H1 (cell line): Measurements from ENCODE around the gene EMC6. TPM values are rescaled to one million over a fixed set of nuclear protein-coding genes. Genes with fewer than 3 reads are reported as not detected.

Source experiments
- CTCF ChIA-PET: fragments of 300-600 bp; sonication (Branson Sonifier 250); formaldehyde crosslinking; loops from one replicate; lab custom pipeline; 2021; ENCODE audit not compliant: partially characterized antibody; lab: Charles Lee
- POLR2A ChIA-PET: fragments of 300-600 bp; sonication (Branson Sonifier 250); formaldehyde crosslinking; loops from one replicate; lab custom pipeline; 2021; ENCODE audit warnings: inconsistent platforms; ENCODE audit not compliant: partially characterized antibody; lab: Charles Lee
- DNase-seq, 2 experiments: peaks; one replicate each; pipeline versions ENCODE4 v3.0.0 to v3.0.0-alpha.2; 2010 to 2022; ENCODE audit warnings: low spot score in 2 of 2, low read depth in 1 of 2, mixed read lengths in 1 of 2
- FAIRE-seq: peaks from 2 replicates; lab custom pipeline; 2011; peaks lifted over from hg19 to GRCh38; lab: Jason Lieb, UNC
- H2AFZ ChIP-seq: 2 replicates; pipeline ENCODE4 v1.8.1; 2012; ENCODE audit warnings: low read length, inconsistent platforms
- H2AK5ac ChIP-seq: 2 replicates; pipeline ENCODE4 v1.6.1; 2013; ENCODE audit warnings: low read depth, low read length
- H2BK120ac ChIP-seq: replicated peaks from 2 replicates; pipeline ENCODE3; 2013; ENCODE audit warnings: low read depth, low read length, inconsistent platforms
- H2BK12ac ChIP-seq: 2 replicates; pipeline ENCODE4 v1.6.1; 2013; ENCODE audit warnings: low read depth, low read length
- H2BK15ac ChIP-seq: 2 replicates; pipeline ENCODE4 v1.6.1; 2013; ENCODE audit warnings: low read length
- H2BK20ac ChIP-seq: 2 replicates; pipeline ENCODE4 v1.6.1; 2013; ENCODE audit warnings: low read length
- H2BK5ac ChIP-seq: 2 replicates; pipeline ENCODE4 v1.6.1; 2013; ENCODE audit warnings: low read depth, low read length
- H3K14ac ChIP-seq: 2 replicates; pipeline ENCODE4 v1.6.1; 2013; ENCODE audit warnings: inconsistent platforms; ENCODE audit not compliant: insufficient read length
- H3K18ac ChIP-seq: 2 replicates; pipeline ENCODE4 v1.6.1; 2013; ENCODE audit warnings: low read length; ENCODE audit errors: extremely low read depth
- H3K23ac ChIP-seq: 2 replicates; pipeline ENCODE4 v1.6.1; 2013; ENCODE audit warnings: inconsistent platforms; ENCODE audit not compliant: insufficient read length
- H3K23me2 ChIP-seq: 2 replicates; pipeline ENCODE4 v1.6.1; 2013; ENCODE audit warnings: low read depth, low read length
- H3K27ac ChIP-seq: 2 replicates; pipeline ENCODE4 v1.6.1; 2011; ENCODE audit warnings: low read depth, low read length, inconsistent platforms
- H3K27me3 ChIP-seq, 4 experiments: replicated peaks in 1 of 4; 1 replicate in 1 of 4; 2 replicates in 3 of 4; pipeline versions ENCODE4 v1.6.1 to v1.8.1; 2011 to 2013; ENCODE audit warnings: low read length in 3 of 4, mild to moderate bottlenecking in 3 of 4, inconsistent platforms in 2 of 4, mixed read lengths in 2 of 4, moderate library complexity in 1 of 4; ENCODE audit not compliant: control insufficient read depth in 3 of 4, insufficient read depth in 3 of 4; ENCODE audit errors: extremely low read depth in 1 of 4
- H3K36me3 ChIP-seq, 4 experiments: 2 replicates each; pipeline versions ENCODE4 v1.6.1 to v1.8.1; 2011 to 2013; ENCODE audit warnings: mild to moderate bottlenecking in 4 of 4, low read length in 3 of 4, moderate library complexity in 2 of 4, control low read depth in 1 of 4, inconsistent platforms in 1 of 4; ENCODE audit not compliant: insufficient read depth in 4 of 4, control insufficient read depth in 2 of 4
- H3K4ac ChIP-seq: replicated peaks from 2 replicates; pipeline ENCODE3; 2013; ENCODE audit warnings: low read length, low read depth, mixed read lengths, inconsistent platforms; ENCODE audit not compliant: insufficient read length
- H3K4me1 ChIP-seq, 4 experiments: replicated peaks in 1 of 4; 1 replicate in 1 of 4; 2 replicates in 3 of 4; pipeline versions ENCODE4 v1.6.1 to v1.8.1; 2011 to 2013; ENCODE audit warnings: low read length in 3 of 4, inconsistent platforms in 2 of 4, mixed read lengths in 1 of 4; ENCODE audit not compliant: insufficient read depth in 4 of 4, control insufficient read depth in 3 of 4
- H3K4me2 ChIP-seq, 2 experiments: 2 replicates each; pipeline versions ENCODE4 v1.6.1 to v1.8.1; 2011 to 2013; ENCODE audit warnings: low read depth in 2 of 2, low read length in 2 of 2, control low read depth in 1 of 2, inconsistent platforms in 1 of 2, mild to moderate bottlenecking in 1 of 2; ENCODE audit not compliant: insufficient read depth in 1 of 2
- H3K4me3 ChIP-seq, 4 experiments: fragments of 200-600, 300-600 bp in 1 of 4; sonication (generic), shearing (Covaris generic), sonication (Bioruptor Twin) in 1 of 4; 2 replicates each; pipeline versions ENCODE4 v1.5.1 to v1.8.1; 2011 to 2016; ENCODE audit warnings: low read length in 4 of 4, low read depth in 3 of 4, control low read depth in 2 of 4, inconsistent platforms in 2 of 4, mild to moderate bottlenecking in 2 of 4, mixed read lengths in 1 of 4, moderate library complexity in 1 of 4; ENCODE audit not compliant: insufficient read depth in 2 of 4; ENCODE audit errors: extremely low read depth in 1 of 4
- H3K56ac ChIP-seq: replicated peaks from 2 replicates; pipeline ENCODE3; 2013; ENCODE audit warnings: low read depth, mild to moderate bottlenecking, mixed read lengths, low read length, inconsistent platforms; ENCODE audit not compliant: insufficient read length
- H3K79me1 ChIP-seq: 2 replicates; pipeline ENCODE4 v1.6.1; 2013; ENCODE audit warnings: low read depth, low read length, control low read depth
- H3K79me2 ChIP-seq, 2 experiments: 2 replicates each; pipeline versions ENCODE4 v1.6.1 to v1.8.1; 2012 to 2013; ENCODE audit warnings: low read length in 2 of 2, mild to moderate bottlenecking in 2 of 2, inconsistent platforms in 1 of 2; ENCODE audit not compliant: insufficient read depth in 2 of 2, control insufficient read depth in 1 of 2
- H3K9ac ChIP-seq, 4 experiments: replicated peaks in 1 of 4; 1 replicate in 1 of 4; 2 replicates in 3 of 4; pipeline versions ENCODE4 v1.6.1 to v1.8.1; 2011 to 2013; ENCODE audit warnings: low read depth in 3 of 4, low read length in 3 of 4, control low read depth in 2 of 4, mild to moderate bottlenecking in 2 of 4, moderate library complexity in 2 of 4, inconsistent platforms in 1 of 4; ENCODE audit errors: extremely low read depth in 1 of 4
- H3K9me3 ChIP-seq, 2 experiments: 2 replicates each; pipeline versions ENCODE4 v1.6.1 to v1.8.1; 2012 to 2013; ENCODE audit warnings: mild to moderate bottlenecking in 2 of 2, moderate library complexity in 2 of 2, control low read depth in 1 of 2, inconsistent platforms in 1 of 2, low read depth in 1 of 2, low read length in 1 of 2, mixed read lengths in 1 of 2; ENCODE audit not compliant: insufficient read depth in 2 of 2
- H4K20me1 ChIP-seq, 2 experiments: replicated peaks in 1 of 2; 2 replicates each; pipeline versions ENCODE3 to v1.8.1; 2011 to 2013; ENCODE audit warnings: inconsistent platforms in 2 of 2, low read length in 2 of 2, mild to moderate bottlenecking in 1 of 2; ENCODE audit not compliant: insufficient read depth in 2 of 2, control insufficient read depth in 1 of 2
- H4K5ac ChIP-seq: 2 replicates; pipeline ENCODE4 v1.6.1; 2013; ENCODE audit warnings: low read length, low read depth, mixed read lengths, inconsistent platforms; ENCODE audit not compliant: insufficient read length
- H4K8ac ChIP-seq: 2 replicates; pipeline ENCODE4 v1.8.0; 2013; ENCODE audit warnings: mild to moderate bottlenecking, moderate library complexity, low read length, inconsistent platforms; ENCODE audit not compliant: insufficient read depth; ENCODE audit errors: extremely low read depth
- H4K91ac ChIP-seq: replicated peaks from 2 replicates; pipeline ENCODE3; 2013; ENCODE audit warnings: low read length, mixed read lengths, inconsistent platforms; ENCODE audit not compliant: insufficient read length
- BCL11A ChIP-seq, 2 experiments: IDR thresholded peaks; one replicate each; pipeline ENCODE4 v1.6.1; 2011; ENCODE audit warnings: low read depth in 2 of 2, low read length in 2 of 2, mild to moderate bottlenecking in 2 of 2
- BRCA1 ChIP-seq: IDR thresholded peaks from 2 replicates; pipeline ENCODE4 v1.6.1; 2012; ENCODE audit warnings: low read depth, low read length, improper control_type of control experiment
- CREB1 ChIP-seq: IDR thresholded peaks from 2 replicates; pipeline ENCODE4 v1.6.1; 2012; ENCODE audit warnings: inconsistent platforms
- GTF2F1 ChIP-seq: IDR thresholded peaks from 2 replicates; pipeline ENCODE4 v1.6.1; 2012; ENCODE audit warnings: low read depth, low read length, improper control_type of control experiment, borderline replicate concordance
- HDAC2 ChIP-seq, 2 experiments: fragments of 300-600 bp in 1 of 2; sonication (generic) in 1 of 2; IDR thresholded peaks; 2 replicates each; pipeline ENCODE4 v1.6.1; 2011 to 2012; ENCODE audit warnings: low read depth in 2 of 2, low read length in 2 of 2, mild to moderate bottlenecking in 2 of 2, moderate library complexity in 2 of 2, borderline replicate concordance in 1 of 2, inconsistent platforms in 1 of 2
- KDM1A ChIP-seq: fragments of 200-600, 300-600 bp; sonication (generic); IDR thresholded peaks from 2 replicates; pipeline ENCODE4 v1.7.1; 2016; ENCODE audit warnings: mild to moderate bottlenecking, low read length, borderline replicate concordance
- PHF8 ChIP-seq: fragments of 200-600 bp; sonication (generic); conservative IDR thresholded peaks from 2 replicates; pipeline ENCODE4 v1.7.1; 2012; ENCODE audit warnings: low read depth, mild to moderate bottlenecking, inconsistent platforms, low read length, moderate library complexity
- TAF7 ChIP-seq: optimal IDR thresholded peaks from 2 replicates; pipeline ENCODE3; 2011; ENCODE audit warnings: low read depth, mild to moderate bottlenecking, inconsistent platforms, low read length, moderate library complexity, borderline replicate concordance
- WGBS, 2 experiments: shearing (Covaris generic) in 1 of 2; methylation state at CpG; one replicate each; pipeline versions ENCODE4 v1.1.6 to v1.1.7; 2013 to 2015; ENCODE audit warnings: low lambda C conversion rate in 2 of 2, mixed read lengths in 2 of 2, inconsistent platforms in 1 of 2, low coverage in 1 of 2, missing lambda C conversion rate in 1 of 2; ENCODE audit not compliant: insufficient replicate concordance in 2 of 2, insufficient coverage in 1 of 2, insufficient read length in 1 of 2; ENCODE audit errors: extremely low coverage in 1 of 2, missing lambda C conversion rate in 1 of 2; 5-methylcytosine and 5-hydroxymethylcytosine counted together
- polyA plus RNA-seq, 7 experiments: library from polyadenylated mRNA; depleted of rRNA in 3 of 7; stranded (reverse) in 5 of 7; unstranded in 2 of 7; fragments of >200 nt in 5 of 7; fragments of 200-250 nt in 2 of 7; gene quantifications; 1 replicate in 5 of 7; 2 replicates in 1 of 7; 4 replicates in 1 of 7; pipeline versions ENCODE4 v1.2.1 to v1.2.3, GENCODE V29; 2011 to 2013; ENCODE audit warnings: missing spikeins in 2 of 7, mixed read lengths in 2 of 7
- total RNA-seq: library from RNA; stranded (reverse); fragmentation: NEBNext Ultra II Directional; extraction: Animal tissue kit (Norgen Biotek cat#: 25700); gene quantifications from 2 replicates; pipeline ENCODE4 v1.2.1, GENCODE V29; 2021
- TF ChIP-seq, protein P1 (sequence below), 3 experiments: IDR thresholded peaks; 1 replicate in 2 of 3; 2 replicates in 1 of 3; pipeline versions ENCODE4 v1.5.1 to v1.6.1; 2011; ENCODE audit warnings: low read length in 3 of 3, mild to moderate bottlenecking in 3 of 3, inconsistent platforms in 2 of 3, low read depth in 1 of 3, moderate library complexity in 1 of 3; ENCODE audit not compliant: insufficient read depth in 1 of 3; ENCODE audit errors: control extremely low read depth in 1 of 3

The EMC6 gene
- total and polyA plus RNA-seq, 2 of the 8 experiments (the other 6 are each of a cell fraction or from before 2014, with no cell fraction given): 81.5 to 193 TPM

GRCh38 chr17:3658784-3659449 lies 9.7 kb upstream of the EMC6 start:
- H2BK12ac ChIP-seq: no peak overlapping the region
- no peaks in the 10 kb centered on the region for H3K79me2 ChIP-seq
- H2BK5ac ChIP-seq: no peak overlapping the region
- no peak overlapping the region for H3K14ac ChIP-seq
- H3K27ac ChIP-seq: no peak overlapping the region
- no peak overlapping the region for H2AK5ac ChIP-seq
- no peak overlapping the region for H2AFZ ChIP-seq
- H3K4me2 ChIP-seq: no peak overlapping the region
- H3K4me3 ChIP-seq: no peak overlapping the region
- no peaks in the 10 kb centered on the region; the same call in 1 of the 2 replicates for H3K23me2 ChIP-seq
- H3K36me3 ChIP-seq: peaks cover 0 to 6% (median 2%) of the 10 kb centered on the region in 4 experiments; a peak in 4 of 8 replicates
- peaks cover 0 to 3% (median 1%) of the 10 kb centered on the region in 4 experiments; a peak in 3 of 7 replicates for H3K4me1 ChIP-seq
- H3K18ac ChIP-seq: no peak overlapping the region
- no peak overlapping the region for H2BK20ac ChIP-seq
- no peak overlapping the region for H4K91ac ChIP-seq
- no peak overlapping the region for H3K56ac ChIP-seq
- FAIRE-seq: no peak
- no peak overlapping the region; the same call in 1 of the 2 replicates for H4K8ac ChIP-seq
- WGBS, 2 experiments: 89% methylated on average over 18 of the region's 22 CpGs; no CpG with 5 or more reads in 1 of the 2 experiments
- no peaks in the 10 kb centered on the region; the same call in 1 of the 2 replicates for H3K79me1 ChIP-seq
- H3K23ac ChIP-seq: no peak overlapping the region
- H2BK120ac ChIP-seq: no peak overlapping the region
- DNase-seq: no peak
- H4K5ac ChIP-seq: no peak overlapping the region
- POLR2A ChIA-PET: interaction anchor here (1.3 to 18.4 kb wide), 3 partner anchors 5 to 22 kb away, joined by 5 to 194 read pairs (median 194); partner anchors contain the start of genes CTNS, EMC6, SHPK and TAX1BP3
- CTCF ChIA-PET: interaction anchor here (4.2 kb wide), 1 partner anchor 11 kb away, joined by 20 read pairs; no protein-coding TSS in a partner anchor
- H3K27me3 ChIP-seq: no peaks in the 10 kb centered on the region
- no peaks in the 10 kb centered on the region for H3K9me3 ChIP-seq
- no peak overlapping the region for H3K9ac ChIP-seq
- H4K20me1 ChIP-seq: peaks cover 4 to 6% of the 10 kb centered on the region in 2 experiments
- H2BK15ac ChIP-seq: no peak overlapping the region
- H3K4ac ChIP-seq: no peak overlapping the region
- TF ChIP-seq, protein P1, sequence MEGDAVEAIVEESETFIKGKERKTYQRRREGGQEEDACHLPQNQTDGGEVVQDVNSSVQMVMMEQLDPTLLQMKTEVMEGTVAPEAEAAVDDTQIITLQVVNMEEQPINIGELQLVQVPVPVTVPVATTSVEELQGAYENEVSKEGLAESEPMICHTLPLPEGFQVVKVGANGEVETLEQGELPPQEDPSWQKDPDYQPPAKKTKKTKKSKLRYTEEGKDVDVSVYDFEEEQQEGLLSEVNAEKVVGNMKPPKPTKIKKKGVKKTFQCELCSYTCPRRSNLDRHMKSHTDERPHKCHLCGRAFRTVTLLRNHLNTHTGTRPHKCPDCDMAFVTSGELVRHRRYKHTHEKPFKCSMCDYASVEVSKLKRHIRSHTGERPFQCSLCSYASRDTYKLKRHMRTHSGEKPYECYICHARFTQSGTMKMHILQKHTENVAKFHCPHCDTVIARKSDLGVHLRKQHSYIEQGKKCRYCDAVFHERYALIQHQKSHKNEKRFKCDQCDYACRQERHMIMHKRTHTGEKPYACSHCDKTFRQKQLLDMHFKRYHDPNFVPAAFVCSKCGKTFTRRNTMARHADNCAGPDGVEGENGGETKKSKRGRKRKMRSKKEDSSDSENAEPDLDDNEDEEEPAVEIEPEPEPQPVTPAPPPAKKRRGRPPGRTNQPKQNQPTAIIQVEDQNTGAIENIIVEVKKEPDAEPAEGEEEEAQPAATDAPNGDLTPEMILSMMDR (IDR thresholded peaks at IDR 0.05; ENCODE audit: control extremely low read depth in 1 of 3, insufficient read depth in 1 of 3, low read depth in 1 of 3, low read length in 3 of 3): no peak
- TF ChIP-seq TAF7 (no peak), KDM1A (no peak), BRCA1 (no peak), PHF8 (no peak), HDAC2 (IDR thresholded peaks at IDR 0.05; ENCODE audit: borderline replicate concordance in 1 of 2, low read depth in 2 of 2, low read length in 2 of 2) (no peak), BCL11A (IDR thresholded peaks at IDR 0.05; ENCODE audit: low read depth in 2 of 2, low read length in 2 of 2) (no peak), GTF2F1 (no peak), CREB1 (no peak)
